HL-60/S4 (cell line): ENCODE measurements around the gene MAP2K3.
"Not testable (repeated sequence)": the region's sequence is repeated elsewhere in the genome, so short reads cannot be mapped to it uniquely, and the experiment has no call there.

Experiments
- in situ Hi-C: fragments of 300-500 bp; cut with MboI; formaldehyde crosslinking; loops from 2 replicates; pipeline ENCODE4 v1.14.3; 2022; ENCODE audit warnings: low sequenced_read_pairs

The MAP2K3 gene

GRCh38 chr17:21305431-21306180 is 21.1 kb downstream of the MAP2K3 start:
- in situ Hi-C loops: not testable (repeated sequence)

DNA sequence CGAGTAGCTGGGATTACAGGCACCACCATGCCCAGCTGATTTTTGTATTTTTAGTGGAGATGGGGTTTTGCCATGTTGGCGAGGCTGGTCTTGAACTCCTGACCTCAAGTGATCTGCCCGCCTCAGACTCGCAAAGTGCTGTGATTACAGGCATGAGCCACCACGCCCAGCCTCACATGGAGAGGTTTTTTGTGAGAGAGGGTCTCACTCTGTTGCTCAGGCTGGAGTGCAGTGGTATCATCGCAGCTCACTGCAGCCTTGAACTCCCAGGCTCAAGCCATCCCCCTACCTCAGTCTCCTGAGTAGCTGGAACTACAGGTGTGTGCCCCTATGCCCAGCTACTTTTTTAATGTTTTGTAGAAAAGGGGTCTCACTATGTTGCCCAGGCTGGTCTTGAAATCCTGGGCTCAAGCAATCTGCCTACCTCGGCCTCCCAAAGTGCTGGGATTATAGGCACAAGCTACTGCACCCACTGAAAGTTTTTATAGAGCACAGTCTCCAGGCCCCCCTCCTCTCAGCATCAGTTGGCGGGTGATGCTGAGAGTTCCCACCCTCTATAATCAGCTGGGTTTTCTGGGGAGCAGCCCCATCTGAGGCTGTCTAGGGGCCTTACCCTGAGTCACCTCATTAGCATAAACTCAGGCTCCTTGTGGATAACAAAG is 22.2 kb downstream of the MAP2K3 start:
- in situ Hi-C loops: not testable (repeated sequence)

GRCh38 chr17:21307273-21307625 is 22.7 kb downstream of the MAP2K3 start:
- in situ Hi-C loops: not testable (repeated sequence)

GRCh38 chr17:21308931-21309381 is 24.4 kb downstream of the MAP2K3 start:
- in situ Hi-C loops: not testable (repeated sequence)

DNA sequence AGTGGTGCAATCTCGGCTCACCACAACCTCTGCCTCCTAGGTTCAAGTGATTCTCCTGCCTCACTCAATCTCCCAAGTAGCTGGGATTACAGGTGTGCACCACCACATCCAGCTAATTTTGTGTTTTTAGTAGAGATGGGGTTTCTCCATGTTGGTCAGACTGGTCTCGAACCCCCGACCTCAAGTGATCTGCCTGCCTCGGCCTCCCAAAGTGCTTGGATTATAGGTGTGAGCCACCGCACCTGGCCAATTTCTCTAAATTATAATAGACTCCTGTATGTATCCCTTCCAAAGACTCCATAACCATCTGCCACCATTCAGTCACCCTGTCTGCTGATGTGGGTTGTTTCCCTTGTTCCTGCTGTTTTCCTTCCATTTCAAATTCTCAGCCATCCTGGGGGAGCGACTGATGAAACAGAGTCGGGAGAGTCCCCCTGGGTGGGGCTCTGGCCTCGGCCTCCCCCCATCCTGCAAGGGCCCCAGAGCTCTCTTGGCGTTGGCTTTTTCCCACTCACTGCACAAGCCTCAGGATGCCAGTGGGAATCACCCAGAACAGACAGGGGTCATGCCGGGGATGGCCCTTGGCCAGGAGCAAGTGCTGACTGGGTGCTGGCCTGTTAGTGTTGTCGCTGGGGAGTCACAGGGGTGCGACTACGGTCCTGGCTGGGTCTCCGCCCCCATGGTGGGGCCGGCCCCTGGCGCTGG is 25.7 kb downstream of the MAP2K3 start:
- in situ Hi-C loops: not testable (repeated sequence)

DNA sequence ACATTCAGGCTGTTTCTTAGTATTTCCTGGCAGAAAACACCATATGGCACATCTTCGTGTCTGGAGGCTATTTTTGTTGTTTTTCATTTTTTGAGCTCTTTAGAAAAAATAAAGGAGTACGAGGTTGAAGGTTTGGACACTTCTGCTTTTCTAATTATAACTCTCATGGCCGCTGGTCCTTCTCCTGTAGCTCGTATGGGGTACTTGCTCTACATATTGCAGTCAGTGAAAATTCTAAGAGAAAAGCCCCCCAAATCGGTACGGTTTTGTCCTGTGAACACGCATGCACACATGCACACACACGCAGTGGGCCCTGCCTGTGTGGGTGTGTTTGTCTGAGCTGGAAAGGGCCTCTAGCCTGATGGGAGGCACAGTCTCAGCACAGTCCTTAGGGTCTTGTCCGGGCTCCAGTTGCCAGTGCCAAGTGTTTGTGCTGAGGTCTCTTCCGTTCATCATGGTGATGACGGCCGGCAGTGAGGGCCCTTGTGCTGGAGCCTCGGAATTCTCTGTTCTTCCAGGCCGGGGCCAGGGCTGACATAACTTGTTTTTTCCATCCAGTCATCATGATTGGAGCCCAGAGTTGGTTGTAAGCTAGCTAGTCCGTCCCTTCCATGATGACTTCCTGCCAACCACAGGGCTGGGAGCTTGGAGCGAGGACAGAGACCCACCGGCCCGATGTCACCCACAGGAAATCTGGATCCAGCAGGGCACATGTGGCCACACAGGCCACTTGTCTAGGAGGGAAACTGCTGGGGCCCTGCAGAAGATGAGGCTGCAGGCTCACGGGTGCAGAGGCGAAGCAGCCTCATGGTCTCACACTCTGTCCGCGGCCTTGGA is 26.5 kb downstream of the MAP2K3 start:
- in situ Hi-C loops: not testable (repeated sequence)

GRCh38 chr17:21313320-21313719 is 28.8 kb downstream of the MAP2K3 start:
- in situ Hi-C loops: no loop called here

- in situ Hi-C loops: not testable (repeated sequence)
Measured at GRCh38 chr17:21313761-21314160, 29.2 kb downstream of the MAP2K3 start.

GRCh38 chr17:21314261-21314664 is 29.8 kb downstream of the MAP2K3 start:
- in situ Hi-C loops: not testable (repeated sequence)

DNA sequence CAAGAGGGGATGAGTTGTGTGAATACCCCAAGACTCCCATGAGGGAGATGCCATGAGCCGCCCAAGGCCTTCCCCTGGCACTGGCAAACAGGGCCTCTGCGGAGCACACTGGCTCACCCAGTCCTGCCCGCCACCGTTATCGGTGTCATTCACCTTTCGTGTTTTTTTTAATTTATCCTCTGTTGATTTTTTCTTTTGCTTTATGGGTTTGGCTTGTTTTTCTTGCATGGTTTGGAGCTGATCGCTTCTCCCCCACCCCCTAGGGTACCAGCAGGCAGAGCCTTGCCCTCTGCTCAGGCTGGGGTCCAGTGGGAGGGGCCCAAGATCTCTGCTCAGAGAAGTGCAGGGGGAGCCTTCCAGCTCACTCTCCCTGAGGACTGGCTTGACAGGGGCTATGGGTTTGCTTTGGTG is 30.2 kb downstream of the MAP2K3 start:
- in situ Hi-C loops: not testable (repeated sequence)

DNA sequence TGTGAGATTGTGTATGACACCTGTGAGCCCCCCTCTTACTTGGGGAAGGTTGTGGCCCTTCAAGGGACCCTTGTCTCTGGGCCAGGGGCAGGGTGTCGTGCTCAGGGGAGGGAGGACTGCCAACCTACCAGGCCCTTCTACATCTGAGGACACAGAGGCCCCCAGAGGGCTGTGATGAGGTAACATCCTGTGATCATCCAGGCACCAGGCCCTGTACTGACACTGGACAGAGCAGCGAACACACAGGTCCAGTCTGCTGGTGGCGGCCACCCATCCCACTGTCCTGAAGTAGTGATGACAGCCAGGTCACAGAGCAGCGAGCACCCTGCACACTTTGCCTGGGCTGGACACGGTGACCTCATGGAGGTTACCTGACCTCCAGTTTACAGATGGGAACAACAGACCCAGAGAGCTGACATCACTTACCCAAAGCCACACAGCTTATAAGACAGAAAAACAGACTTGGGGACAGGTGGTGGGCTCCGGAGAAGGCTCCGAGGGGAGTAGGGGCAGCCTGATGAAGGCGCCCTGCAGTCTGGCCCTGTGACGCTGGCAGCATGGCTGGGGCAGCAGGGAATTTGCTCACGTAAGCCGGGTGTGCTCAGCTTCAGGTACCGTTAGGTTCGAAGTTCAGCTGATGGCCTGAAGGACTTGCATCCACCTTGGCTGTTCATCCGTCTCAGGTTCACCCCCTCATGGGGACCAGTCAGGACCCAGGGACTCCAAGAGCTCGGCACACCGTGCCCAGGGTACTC is 30.9 kb downstream of the MAP2K3 start:
- in situ Hi-C loops: not testable (repeated sequence)

GRCh38 chr17:21316212-21316886 is 31.8 kb downstream of the MAP2K3 start:
- in situ Hi-C loops: not testable (repeated sequence)

- in situ Hi-C loops: not testable (repeated sequence)
Measured at GRCh38 chr17:21316887-21317500, 32.5 kb downstream of the MAP2K3 start.

DNA sequence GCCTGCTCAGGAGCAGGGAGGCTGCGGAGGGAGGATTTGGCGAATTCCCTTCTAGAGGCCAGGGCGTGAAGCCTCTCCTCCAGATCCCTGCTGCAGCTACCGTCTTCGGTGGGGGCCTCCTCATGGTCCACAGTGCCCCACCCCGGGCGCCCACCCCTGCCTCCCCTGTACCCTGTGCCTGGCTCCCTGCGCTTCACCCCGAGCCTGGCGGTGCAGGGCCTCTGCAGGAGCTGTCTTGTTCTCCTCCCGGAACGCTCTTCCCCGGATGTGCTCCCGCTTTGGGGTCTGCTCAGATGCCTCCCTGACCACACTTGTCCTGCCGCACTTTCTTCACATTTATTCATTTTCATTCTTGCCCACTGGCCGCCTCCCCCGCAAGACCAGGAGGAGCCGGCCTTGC is 33.3 kb downstream of the MAP2K3 start:
- in situ Hi-C loops: not testable (repeated sequence)

DNA sequence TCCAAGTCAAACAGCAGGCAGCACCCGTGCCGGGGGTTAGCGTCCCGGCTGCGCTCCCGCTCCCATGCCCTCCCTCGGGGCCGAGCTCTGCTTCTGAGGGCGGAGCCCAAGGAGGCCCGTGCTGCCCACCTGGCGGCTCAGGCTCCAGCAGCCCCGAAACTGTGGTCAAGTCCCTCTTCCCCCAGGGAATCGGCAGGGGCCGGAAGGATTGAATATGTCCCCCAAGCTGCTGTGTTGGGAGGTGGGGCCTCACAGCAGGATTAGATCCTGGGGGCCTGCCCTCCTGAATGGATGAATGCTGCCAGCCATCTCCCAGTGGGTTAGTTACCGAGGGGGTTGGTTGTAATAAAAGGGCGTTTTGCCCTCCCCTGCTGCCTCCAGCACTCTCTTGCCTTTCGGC is 33.9 kb downstream of the MAP2K3 start:
- in situ Hi-C loops: no loop called here

- in situ Hi-C loops: not testable (repeated sequence)
Measured at GRCh38 chr17:21318856-21319255, 34.3 kb downstream of the MAP2K3 start.

- in situ Hi-C loops: not testable (repeated sequence)
Measured at GRCh38 chr17:21319256-21319655, 34.7 kb downstream of the MAP2K3 start.

DNA sequence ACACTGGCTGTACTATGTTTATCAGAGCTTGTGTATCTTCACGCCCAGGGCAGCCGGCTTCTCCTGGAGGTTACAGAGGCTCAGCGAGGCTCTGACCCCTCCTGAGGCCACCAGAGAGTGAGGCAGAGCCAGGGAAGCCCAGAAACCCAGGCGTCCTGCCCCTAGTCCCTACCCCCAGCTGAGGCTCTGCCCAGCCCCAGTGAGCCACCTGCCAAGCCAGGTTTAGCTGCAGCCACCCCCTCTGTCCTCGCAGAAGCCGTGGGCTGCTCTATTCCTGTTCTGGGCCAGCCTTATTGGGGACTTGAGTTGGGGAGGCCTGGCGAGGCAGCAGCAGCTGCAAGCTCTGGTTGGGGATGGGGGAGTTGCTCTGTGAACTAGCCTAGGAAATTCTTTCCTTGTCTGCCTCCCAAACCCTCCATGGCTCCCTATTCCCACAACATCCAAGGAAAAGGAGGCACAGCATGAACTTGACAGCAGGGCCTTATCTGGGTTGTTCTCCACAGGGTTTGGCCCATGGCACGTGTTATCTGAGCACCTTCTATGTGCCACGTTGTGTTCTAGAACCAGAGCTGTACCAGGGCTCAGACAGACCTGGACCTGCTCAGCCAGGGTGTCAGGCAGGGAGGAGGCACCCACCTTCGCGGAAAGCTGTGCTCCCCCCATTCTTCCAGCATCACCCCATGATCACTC is 35.3 kb downstream of the MAP2K3 start:
- in situ Hi-C loops: not testable (repeated sequence)

GRCh38 chr17:21320430-21320829 is 35.9 kb downstream of the MAP2K3 start:
- in situ Hi-C loops: not testable (repeated sequence)
